ENCODE data around the gene PCDHGA6. TPM values are rescaled to one million over a fixed set of nuclear protein-coding genes. Genes with fewer than 3 reads are reported as not detected.

The PCDHGA6 gene
- total RNA-seq, 1 experiment from 2014 or later = 0.07 TPM

- POLR2A ChIA-PET = no interaction called here
- Histone ChIP-seq H3K4me2 (ENCODE audit: low read length) (no peak overlapping the region), H3K4me3 (replicated peaks in 1 of 2; ENCODE audit: low read depth in 1 of 2, low read length in 2 of 2) (no peak overlapping the region), H3K27ac (ENCODE audit: low read depth, low read length) (no peak overlapping the region), H3K79me2 (ENCODE audit: insufficient read depth, low read length) (no peaks in the 10 kb centered on the region), H2AFZ (ENCODE audit: low read depth, low read length, poor library complexity, severe bottlenecking) (no peak overlapping the region), H4K20me1 (ENCODE audit: insufficient read depth) (no peaks in the 10 kb centered on the region), H3K9me3 (ENCODE audit: control insufficient read depth in 1 of 2, insufficient read depth in 1 of 2, low read depth in 1 of 2, low read length in 2 of 2) (no peaks in the 10 kb centered on the region; a peak in 2 of 4 replicates), H3K9me2 (ENCODE audit: insufficient read depth) (no peaks in the 10 kb centered on the region), H3K9ac (ENCODE audit: low read length) (no peak overlapping the region), H3K36me3 (ENCODE audit: control insufficient read depth in 1 of 2, insufficient read depth in 2 of 2, low read length in 2 of 2) (no peaks in the 10 kb centered on the region), H3K4me1 (ENCODE audit: control insufficient read depth in 1 of 2, insufficient read depth in 2 of 2, low read length in 2 of 2) (no peaks in the 10 kb centered on the region), H3K27me3 (ENCODE audit: insufficient read depth, low read length) (no peaks in the 10 kb centered on the region)
- BruUV-seq (replicated peaks) = no TSS peak
- no peak for DNase-seq (ENCODE audit: low read depth, low spot score)
- CTCF ChIA-PET = no interaction called here
- TF ChIP-seq, protein P1, sequence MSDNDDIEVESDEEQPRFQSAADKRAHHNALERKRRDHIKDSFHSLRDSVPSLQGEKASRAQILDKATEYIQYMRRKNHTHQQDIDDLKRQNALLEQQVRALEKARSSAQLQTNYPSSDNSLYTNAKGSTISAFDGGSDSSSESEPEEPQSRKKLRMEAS (IDR thresholded peaks at IDR 0.05) = no peak
- TF ChIP-seq EZH2 (IDR thresholded peaks at IDR 0.05) = no peak
- TF ChIP-seq SP1 (IDR thresholded peaks at IDR 0.05; ENCODE audit: low read depth) = no peak
- TF ChIP-seq ZFX (IDR thresholded peaks at IDR 0.05) = no peak
- TF ChIP-seq EZH2phosphoT487 (IDR thresholded peaks at IDR 0.05; ENCODE audit: borderline replicate concordance) = no peak
- no peak for TF ChIP-seq YY1 (IDR thresholded peaks at IDR 0.05; ENCODE audit: extremely low read depth, insufficient replicate concordance, low read depth, low read length)
- no peak for TF ChIP-seq ZBTB33 (IDR thresholded peaks at IDR 0.05; ENCODE audit: extremely low read depth, insufficient replicate concordance, low read length)
- TF ChIP-seq ZNF274 (IDR thresholded peaks at IDR 0.05; ENCODE audit: low read depth, low read length) = no peak
- TF ChIP-seq POLR2AphosphoS5 (IDR thresholded peaks at IDR 0.05; ENCODE audit: low read depth, low read length) = no peak
- no peak for TF ChIP-seq EGR1 (IDR thresholded peaks at IDR 0.05; ENCODE audit: low read depth)
- TF ChIP-seq, protein P2, sequence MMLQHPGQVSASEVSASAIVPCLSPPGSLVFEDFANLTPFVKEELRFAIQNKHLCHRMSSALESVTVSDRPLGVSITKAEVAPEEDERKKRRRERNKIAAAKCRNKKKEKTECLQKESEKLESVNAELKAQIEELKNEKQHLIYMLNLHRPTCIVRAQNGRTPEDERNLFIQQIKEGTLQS (IDR thresholded peaks at IDR 0.05) = no peak
- no peak for TF ChIP-seq RAD21 (IDR thresholded peaks at IDR 0.05; ENCODE audit: low read depth)
- TF ChIP-seq REST (IDR thresholded peaks at IDR 0.05; ENCODE audit: low read depth) = no peak
- TF ChIP-seq ELF1 (IDR thresholded peaks at IDR 0.05; ENCODE audit: borderline replicate concordance, low read depth) = no peak
- no peak for TF ChIP-seq TCF7L2 (IDR thresholded peaks at IDR 0.05; ENCODE audit: borderline replicate concordance, extremely low read depth, insufficient read depth, insufficient read length)
- intact Hi-C loops (cut with micrococcal nuclease) = no loop called here
- no peak for ATAC-seq
- RAD21 ChIA-PET (ENCODE audit: low non-redundant PET in 1 of 2, low total read pairs in 2 of 2, uncharacterized antibody in 2 of 2, unreplicated experiment in 2 of 2) = no interaction called here
These were observed 11.0 kb downstream of the PCDHGA6 start for GRCh38 chr5:141384471-141385267.
